ENCODE results near the gene LMO3.

DNA sequence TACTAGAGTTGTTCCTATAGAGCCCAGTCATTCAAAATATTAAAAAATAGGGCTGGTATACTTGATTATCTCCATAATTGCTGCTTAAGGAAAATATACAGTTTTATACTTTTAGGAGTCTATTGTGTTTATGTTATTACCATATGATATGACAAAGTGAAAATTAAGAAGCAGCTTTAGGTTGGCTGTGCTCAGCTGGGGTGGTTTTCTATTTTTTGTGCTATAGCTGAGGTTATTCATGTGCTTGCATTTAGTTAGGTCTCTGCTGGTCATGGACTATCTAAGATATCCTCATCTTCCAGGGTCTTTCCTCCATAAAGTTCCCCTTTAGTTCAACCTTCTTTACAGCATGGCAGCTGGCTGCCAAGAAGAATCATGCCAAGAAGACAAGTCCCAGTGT, 13.6 kb upstream of the LMO3 start:
- TF ChIP-seq, protein P1, sequence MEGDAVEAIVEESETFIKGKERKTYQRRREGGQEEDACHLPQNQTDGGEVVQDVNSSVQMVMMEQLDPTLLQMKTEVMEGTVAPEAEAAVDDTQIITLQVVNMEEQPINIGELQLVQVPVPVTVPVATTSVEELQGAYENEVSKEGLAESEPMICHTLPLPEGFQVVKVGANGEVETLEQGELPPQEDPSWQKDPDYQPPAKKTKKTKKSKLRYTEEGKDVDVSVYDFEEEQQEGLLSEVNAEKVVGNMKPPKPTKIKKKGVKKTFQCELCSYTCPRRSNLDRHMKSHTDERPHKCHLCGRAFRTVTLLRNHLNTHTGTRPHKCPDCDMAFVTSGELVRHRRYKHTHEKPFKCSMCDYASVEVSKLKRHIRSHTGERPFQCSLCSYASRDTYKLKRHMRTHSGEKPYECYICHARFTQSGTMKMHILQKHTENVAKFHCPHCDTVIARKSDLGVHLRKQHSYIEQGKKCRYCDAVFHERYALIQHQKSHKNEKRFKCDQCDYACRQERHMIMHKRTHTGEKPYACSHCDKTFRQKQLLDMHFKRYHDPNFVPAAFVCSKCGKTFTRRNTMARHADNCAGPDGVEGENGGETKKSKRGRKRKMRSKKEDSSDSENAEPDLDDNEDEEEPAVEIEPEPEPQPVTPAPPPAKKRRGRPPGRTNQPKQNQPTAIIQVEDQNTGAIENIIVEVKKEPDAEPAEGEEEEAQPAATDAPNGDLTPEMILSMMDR (conservative IDR thresholded peaks at IDR 0.05; ENCODE audit: low read length) = no peak
- no peak for TF ChIP-seq EZH2phosphoT487 (IDR thresholded peaks at IDR 0.05; ENCODE audit: borderline replicate concordance)

Data from Loucy (cell line).